HL-60 (cell line): ENCODE measurements around the gene ZNF248.

Experiments used
- GABPA ChIP-seq: IDR thresholded peaks from 2 replicates; pipeline ENCODE4 v1.6.1; 2012; ENCODE audit warnings: low read depth
- POLR2AphosphoS5 ChIP-seq: IDR thresholded peaks from 2 replicates; pipeline ENCODE4 v1.6.1; 2012; ENCODE audit warnings: low read depth
- SPI1 ChIP-seq: IDR thresholded peaks from 2 replicates; pipeline ENCODE4 v1.6.1; 2012; ENCODE audit warnings: low read depth, mild to moderate bottlenecking, borderline replicate concordance
- TF ChIP-seq, protein P1 (sequence below): IDR thresholded peaks from one replicate; pipeline ENCODE4 v1.5.1; 2011; ENCODE audit warnings: low read length, control low read depth, inconsistent platforms; ENCODE audit not compliant: insufficient read depth
- TF ChIP-seq, protein P2 (sequence below): IDR thresholded peaks from 2 replicates; pipeline ENCODE4 v1.6.1; 2012; ENCODE audit warnings: low read depth; ENCODE audit not compliant: insufficient replicate concordance

DNA sequence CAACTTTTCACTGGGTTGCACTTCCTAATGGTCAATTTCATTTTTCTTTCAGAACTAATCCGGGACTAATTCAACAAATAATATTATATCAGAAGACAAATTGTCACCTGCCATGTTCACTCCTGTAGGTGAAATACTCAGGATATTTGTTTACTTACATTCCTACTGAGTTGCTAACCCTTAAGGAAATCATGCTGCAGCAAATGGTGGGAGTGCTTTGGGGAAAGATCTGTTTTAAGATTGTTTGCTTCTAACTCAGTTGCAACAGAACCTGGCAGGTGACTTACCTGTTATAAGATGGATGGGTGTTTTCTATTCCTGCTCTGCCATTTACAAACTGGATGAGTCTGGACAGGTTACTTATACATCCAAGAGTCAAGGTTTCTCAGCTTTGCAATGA, 81.8 kb downstream of the ZNF248 start:
- TF ChIP-seq, protein P1, sequence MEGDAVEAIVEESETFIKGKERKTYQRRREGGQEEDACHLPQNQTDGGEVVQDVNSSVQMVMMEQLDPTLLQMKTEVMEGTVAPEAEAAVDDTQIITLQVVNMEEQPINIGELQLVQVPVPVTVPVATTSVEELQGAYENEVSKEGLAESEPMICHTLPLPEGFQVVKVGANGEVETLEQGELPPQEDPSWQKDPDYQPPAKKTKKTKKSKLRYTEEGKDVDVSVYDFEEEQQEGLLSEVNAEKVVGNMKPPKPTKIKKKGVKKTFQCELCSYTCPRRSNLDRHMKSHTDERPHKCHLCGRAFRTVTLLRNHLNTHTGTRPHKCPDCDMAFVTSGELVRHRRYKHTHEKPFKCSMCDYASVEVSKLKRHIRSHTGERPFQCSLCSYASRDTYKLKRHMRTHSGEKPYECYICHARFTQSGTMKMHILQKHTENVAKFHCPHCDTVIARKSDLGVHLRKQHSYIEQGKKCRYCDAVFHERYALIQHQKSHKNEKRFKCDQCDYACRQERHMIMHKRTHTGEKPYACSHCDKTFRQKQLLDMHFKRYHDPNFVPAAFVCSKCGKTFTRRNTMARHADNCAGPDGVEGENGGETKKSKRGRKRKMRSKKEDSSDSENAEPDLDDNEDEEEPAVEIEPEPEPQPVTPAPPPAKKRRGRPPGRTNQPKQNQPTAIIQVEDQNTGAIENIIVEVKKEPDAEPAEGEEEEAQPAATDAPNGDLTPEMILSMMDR, result no peak
- no peak for TF ChIP-seq POLR2AphosphoS5
- no peak for TF ChIP-seq SPI1
- TF ChIP-seq, protein P2, sequence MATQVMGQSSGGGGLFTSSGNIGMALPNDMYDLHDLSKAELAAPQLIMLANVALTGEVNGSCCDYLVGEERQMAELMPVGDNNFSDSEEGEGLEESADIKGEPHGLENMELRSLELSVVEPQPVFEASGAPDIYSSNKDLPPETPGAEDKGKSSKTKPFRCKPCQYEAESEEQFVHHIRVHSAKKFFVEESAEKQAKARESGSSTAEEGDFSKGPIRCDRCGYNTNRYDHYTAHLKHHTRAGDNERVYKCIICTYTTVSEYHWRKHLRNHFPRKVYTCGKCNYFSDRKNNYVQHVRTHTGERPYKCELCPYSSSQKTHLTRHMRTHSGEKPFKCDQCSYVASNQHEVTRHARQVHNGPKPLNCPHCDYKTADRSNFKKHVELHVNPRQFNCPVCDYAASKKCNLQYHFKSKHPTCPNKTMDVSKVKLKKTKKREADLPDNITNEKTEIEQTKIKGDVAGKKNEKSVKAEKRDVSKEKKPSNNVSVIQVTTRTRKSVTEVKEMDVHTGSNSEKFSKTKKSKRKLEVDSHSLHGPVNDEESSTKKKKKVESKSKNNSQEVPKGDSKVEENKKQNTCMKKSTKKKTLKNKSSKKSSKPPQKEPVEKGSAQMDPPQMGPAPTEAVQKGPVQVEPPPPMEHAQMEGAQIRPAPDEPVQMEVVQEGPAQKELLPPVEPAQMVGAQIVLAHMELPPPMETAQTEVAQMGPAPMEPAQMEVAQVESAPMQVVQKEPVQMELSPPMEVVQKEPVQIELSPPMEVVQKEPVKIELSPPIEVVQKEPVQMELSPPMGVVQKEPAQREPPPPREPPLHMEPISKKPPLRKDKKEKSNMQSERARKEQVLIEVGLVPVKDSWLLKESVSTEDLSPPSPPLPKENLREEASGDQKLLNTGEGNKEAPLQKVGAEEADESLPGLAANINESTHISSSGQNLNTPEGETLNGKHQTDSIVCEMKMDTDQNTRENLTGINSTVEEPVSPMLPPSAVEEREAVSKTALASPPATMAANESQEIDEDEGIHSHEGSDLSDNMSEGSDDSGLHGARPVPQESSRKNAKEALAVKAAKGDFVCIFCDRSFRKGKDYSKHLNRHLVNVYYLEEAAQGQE, result no peak
- no peak for TF ChIP-seq GABPA
